Gastrocnemius medialis (tissue), 4 donors: ENCODE data around the gene IPCEF1. TPM values are rescaled to one million over a fixed set of nuclear protein-coding genes. Genes with fewer than 3 reads are reported as not detected.
"Not testable (repeated sequence)": the region's sequence is repeated elsewhere in the genome, so short reads cannot be mapped to it uniquely, and the experiment has no call there.

Experiments used
- ATAC-seq, 2 donors: fragments of 150-250 bp; one replicate each; pipeline ENCODE4 v1.9.1; 2016
- DNase-seq, 2 donors: peaks; one replicate each; pipeline ENCODE4 v3.0.0-alpha.2; 2019
- H3K27ac ChIP-seq, 4 donors: fragments of 200-600 bp; sonication (generic); 1 replicate in 1 of 4; 2 replicates in 3 of 4; pipeline ENCODE4 v1.5.1; 2016 to 2018; ENCODE audit warnings: mild to moderate bottlenecking in 2 of 4, moderate library complexity in 1 of 4
- H3K27me3 ChIP-seq, 3 donors: fragments of 200-600 bp; sonication (generic) in 2 of 3; 1 replicate in 1 of 3; 2 replicates in 2 of 3; pipeline versions ENCODE4 v1.5.1 to v1.6.0; 2016 to 2019; ENCODE audit warnings: mild to moderate bottlenecking in 1 of 3, moderate library complexity in 1 of 3
- H3K36me3 ChIP-seq, 2 donors: fragments of 200-600 bp; sonication (generic) in 1 of 2; one replicate each; pipeline ENCODE4 v1.5.1; 2017 to 2018
- H3K4me1 ChIP-seq, 2 donors: fragments of 200-600 bp; sonication (generic) in 1 of 2; one replicate each; pipeline ENCODE4 v1.5.1; 2016 to 2017; ENCODE audit warnings: mild to moderate bottlenecking in 2 of 2
- H3K4me3 ChIP-seq, 4 donors: fragments of 200-600 bp; sonication (generic) in 3 of 4; 1 replicate in 1 of 4; 2 replicates in 3 of 4; pipeline ENCODE4 v1.5.1; 2016 to 2019; ENCODE audit warnings: mild to moderate bottlenecking in 2 of 4
- H3K9me3 ChIP-seq, 3 donors: fragments of 200-600 bp; sonication (generic) in 2 of 3; 1 replicate in 1 of 3; 2 replicates in 2 of 3; pipeline ENCODE4 v1.5.1; 2016 to 2019
- CTCF ChIP-seq, 5 experiments: fragments of 450-650 bp in 3 of 5; fragments of 200-600 bp in 2 of 5; sonication (generic) in 2 of 5; IDR thresholded peaks in 4 of 5; conservative IDR thresholded peaks in 1 of 5; 1 replicate in 4 of 5; 2 replicates in 1 of 5; pipeline ENCODE4 v1.5.1; 2016 to 2019; ENCODE audit warnings: antibody characterized with exemption in 5 of 5, mild to moderate bottlenecking in 3 of 5, moderate library complexity in 3 of 5
- POLR2A ChIP-seq, 2 donors: fragments of 450-650 bp; IDR thresholded peaks; one replicate each; pipeline ENCODE4 v1.6.1; 2017; ENCODE audit warnings: antibody characterized with exemption in 2 of 2, mild to moderate bottlenecking in 2 of 2, moderate library complexity in 2 of 2
- in situ Hi-C, 4 donors: fragments of 200-750 bp; cut with MboI; loops; one replicate each; pipeline versions ENCODE4 v1.15.0 to v1.8.0; 2017; ENCODE audit warnings: low sequenced_read_pairs in 4 of 4
- intact Hi-C: fragments of 100-400 bp; cut with DNase I; formaldehyde crosslinking; loops from one replicate; pipeline ENCODE4 v1.15.1; 2023; ENCODE audit warnings: low total_unique reads
- total RNA-seq, 4 donors: library from RNA; depleted of rRNA; stranded (reverse); fragments of >200 nt; gene quantifications; one replicate each; pipeline versions ENCODE4 v1.1.0 to v1.2.3, GENCODE V29; 2016

Gene IPCEF1
- total RNA-seq, 4 donors from 2014 or later: 0.24 to 0.85 TPM; not detected in 2

GRCh38 chr6:154241581-154241980 is 115.0 kb downstream of the IPCEF1 start:
- intact Hi-C loops (no loop called here), in situ Hi-C loops (no loop called here)
- Histone ChIP-seq H3K27ac (no peak overlapping the region), H3K4me3 (no peak overlapping the region), H3K36me3 (no peaks in the 10 kb centered on the region), H3K4me1 (no peaks in the 10 kb centered on the region), H3K27me3 (no peaks in the 10 kb centered on the region), H3K9me3 (no peaks in the 10 kb centered on the region)
- DNase-seq: no peak
- TF ChIP-seq POLR2A (IDR thresholded peaks at IDR 0.05) (no peak), CTCF (IDR thresholded peaks at IDR 0.05 in 4 of 5, conservative IDR thresholded peaks at IDR 0.05 in 1 of 5) (no peak)
- no peak for ATAC-seq

DNA sequence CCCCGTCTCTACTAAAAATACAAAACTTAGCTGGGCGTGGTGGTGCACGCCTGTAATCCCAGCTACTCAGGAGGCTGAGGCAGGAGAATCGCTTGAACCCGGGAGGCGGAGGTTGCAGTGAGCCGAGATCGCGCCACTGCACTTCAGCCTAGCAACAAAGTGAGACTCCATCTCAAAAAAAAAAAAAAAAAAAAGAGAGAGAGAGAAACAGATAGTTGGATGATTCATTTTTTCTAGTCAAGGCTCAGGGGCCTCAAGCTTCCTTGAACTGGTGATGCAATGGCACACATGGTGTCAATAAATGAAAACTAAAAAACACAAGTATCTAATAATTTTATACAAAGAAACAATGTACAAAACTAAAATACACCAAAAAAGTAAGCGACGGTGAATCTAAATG is 115.5 kb downstream of the IPCEF1 start:
- DNase-seq, H3K4me1 ChIP-seq, H3K4me3 ChIP-seq, intact Hi-C loops, H3K36me3 ChIP-seq, H3K27me3 ChIP-seq, ATAC-seq, H3K27ac ChIP-seq, in situ Hi-C loops, H3K9me3 ChIP-seq: not testable (repeated sequence)

DNA sequence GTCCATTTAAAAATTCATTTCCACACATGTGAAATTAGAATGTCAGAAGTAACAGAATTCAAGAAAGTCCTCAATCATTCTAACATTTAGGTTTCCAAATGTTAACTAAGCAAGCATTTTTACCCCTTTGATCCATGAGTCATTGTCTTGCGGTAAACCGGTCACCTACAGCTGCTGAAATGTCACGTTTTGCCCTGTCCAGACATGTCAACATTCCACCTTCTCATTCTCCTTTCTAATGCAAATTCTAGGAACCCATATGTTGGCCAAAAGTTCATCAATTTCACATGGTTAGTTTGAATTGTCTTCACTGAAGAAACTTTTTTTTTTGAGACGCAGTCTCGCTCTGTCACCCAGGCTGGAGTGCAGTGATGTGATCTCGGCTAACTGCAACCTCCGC is 117.2 kb downstream of the IPCEF1 start:
- TF ChIP-seq POLR2A (IDR thresholded peaks at IDR 0.05): no peak
- intact Hi-C loops: no loop called here
- in situ Hi-C loops: no loop called here

DNA sequence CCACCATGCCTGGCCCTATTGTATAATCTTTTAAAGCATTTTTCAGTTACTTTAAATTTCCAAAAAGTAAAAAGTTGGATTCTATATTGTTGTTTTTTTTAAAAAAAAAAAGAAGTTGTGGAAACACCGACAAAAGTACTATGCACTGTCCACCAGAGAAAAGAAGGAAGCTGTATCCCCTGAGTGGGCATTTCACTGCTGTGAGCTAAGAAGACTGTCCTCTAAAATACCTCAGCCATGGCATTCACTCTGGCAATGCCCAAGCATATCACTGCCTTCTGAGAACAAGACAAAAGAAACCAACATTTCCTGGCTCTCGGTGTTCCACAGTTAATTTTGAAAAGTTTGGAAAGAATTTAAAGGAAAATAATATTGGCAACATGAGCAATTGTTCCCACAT is 117.8 kb downstream of the IPCEF1 start:
- DNase-seq (no peak), ATAC-seq (no peak)
- Histone ChIP-seq H3K27ac (no peak overlapping the region), H3K9me3 (no peaks in the 10 kb centered on the region), H3K4me1 (no peaks in the 10 kb centered on the region), H3K4me3 (no peak overlapping the region), H3K36me3 (no peaks in the 10 kb centered on the region), H3K27me3 (no peaks in the 10 kb centered on the region)
- in situ Hi-C loops (no loop called here), intact Hi-C loops (no loop called here)
- TF ChIP-seq CTCF (IDR thresholded peaks at IDR 0.05 in 4 of 5, conservative IDR thresholded peaks at IDR 0.05 in 1 of 5) (no peak), POLR2A (IDR thresholded peaks at IDR 0.05) (no peak)

More for the DNA sequence above, 117.2 kb downstream of the IPCEF1 start:
- Histone ChIP-seq H3K4me3 (no peak overlapping the region), H3K4me1 (no peaks in the 10 kb centered on the region), H3K9me3 (no peaks in the 10 kb centered on the region), H3K36me3 (no peaks in the 10 kb centered on the region), H3K27me3 (no peaks in the 10 kb centered on the region), H3K27ac (no peak overlapping the region)
- ATAC-seq (no peak), DNase-seq (no peak)

DNA sequence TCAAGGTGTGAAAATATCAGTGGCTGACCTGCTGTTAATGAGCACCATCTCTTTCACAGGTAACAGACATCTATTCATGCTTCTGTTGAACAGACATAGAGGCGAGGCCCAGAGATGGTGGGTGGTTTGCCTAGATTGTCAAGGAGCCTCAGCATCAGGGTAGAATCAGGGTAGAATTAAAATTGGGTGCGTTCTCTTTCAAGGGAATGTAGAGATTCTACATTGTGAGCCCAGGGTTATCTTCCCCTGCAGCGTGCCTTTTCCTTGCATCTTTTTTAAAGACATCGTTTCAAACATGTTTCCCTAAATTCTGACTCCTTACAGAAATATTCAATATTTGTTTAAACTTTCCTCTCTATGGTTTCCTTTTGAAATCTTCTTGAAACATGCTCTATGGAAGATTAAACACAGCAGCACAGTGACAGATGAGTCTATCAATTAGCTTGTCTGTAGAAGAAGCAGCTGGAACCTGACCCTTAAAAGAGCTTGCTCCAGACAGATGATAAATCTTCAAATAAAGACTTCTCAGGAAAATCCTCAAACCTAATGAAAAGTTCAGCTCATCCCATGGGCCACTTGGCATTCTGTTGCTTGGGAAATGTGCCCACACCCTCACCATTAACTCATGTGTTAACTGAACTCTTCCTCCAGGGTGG is 119.8 kb downstream of the IPCEF1 start:
- in situ Hi-C loops: no loop called here
- no peak for DNase-seq
- intact Hi-C loops: no loop called here
- TF ChIP-seq CTCF (IDR thresholded peaks at IDR 0.05 in 4 of 5, conservative IDR thresholded peaks at IDR 0.05 in 1 of 5) (no peak), POLR2A (IDR thresholded peaks at IDR 0.05) (no peak)
- Histone ChIP-seq H3K4me3 (no peak overlapping the region), H3K4me1 (no peaks in the 10 kb centered on the region), H3K9me3 (no peaks in the 10 kb centered on the region), H3K27ac (no peak overlapping the region), H3K36me3 (no peaks in the 10 kb centered on the region), H3K27me3 (no peaks in the 10 kb centered on the region)
- no peak for ATAC-seq
